NT2/D1 (cell line): ENCODE measurements around the gene SLC12A8.

Source experiments
- YY1 ChIP-seq: IDR thresholded peaks from 2 replicates; pipeline ENCODE4 v1.6.1; 2011; ENCODE audit not compliant: insufficient read length, insufficient read depth
- ZNF274 ChIP-seq: IDR thresholded peaks from 2 replicates; pipeline ENCODE4 v1.6.1; 2011; ENCODE audit warnings: mild to moderate bottlenecking, low read depth, low read length

DNA sequence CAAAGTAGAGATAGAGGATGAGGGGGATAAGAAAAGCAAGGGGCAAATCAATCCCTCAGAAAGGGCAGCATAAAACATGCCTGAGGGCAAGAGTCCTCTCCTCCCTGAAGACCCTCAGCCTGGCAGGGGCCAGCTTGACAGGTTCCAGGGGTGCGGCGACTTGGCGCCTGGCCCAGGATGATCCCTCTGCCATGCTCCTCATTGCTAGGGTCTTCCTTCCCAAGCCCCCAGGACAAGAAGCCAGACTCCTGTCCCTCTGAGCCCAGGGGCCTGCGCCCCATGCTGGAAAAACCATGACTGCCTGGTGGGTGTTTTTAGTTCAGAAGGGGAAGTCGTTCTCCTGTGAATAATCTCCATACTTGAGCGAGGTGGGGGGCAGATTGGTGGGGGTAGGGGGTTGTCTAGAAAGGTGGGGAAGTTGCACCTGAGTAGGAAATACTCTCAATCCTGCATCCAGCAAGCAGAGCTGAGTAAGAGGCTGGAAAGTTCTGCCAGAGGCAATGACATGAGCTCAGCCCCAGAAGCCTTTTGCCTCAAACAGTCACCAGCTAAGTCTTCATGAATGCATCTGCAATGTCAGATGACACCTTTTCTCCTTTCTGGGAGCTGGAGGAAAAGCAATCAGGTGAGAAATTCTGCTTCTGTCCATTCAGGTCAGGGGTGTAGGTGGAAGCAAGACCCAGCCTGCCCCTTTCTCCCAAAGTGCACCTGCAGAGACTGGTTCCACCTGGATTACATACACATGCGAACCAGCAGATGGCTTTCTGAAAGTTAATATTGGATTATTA lies 18.3 kb downstream of the SLC12A8 start:
- TF ChIP-seq ZNF274 (no peak), YY1 (no peak)
